Gastroesophageal sphincter (tissue), 3 donors: ENCODE measurements around the gene IL33.

Experiments
- POLR2A ChIP-seq, 2 donors: fragments of 450-650 bp; IDR thresholded peaks; one replicate each; pipeline ENCODE4 v1.6.1; 2017; ENCODE audit warnings: antibody characterized with exemption in 2 of 2, mild to moderate bottlenecking in 2 of 2, moderate library complexity in 1 of 2
- POLR2AphosphoS5 ChIP-seq: sonication (generic); formaldehyde crosslinking; IDR thresholded peaks from one replicate; pipeline ENCODE4 v1.6.1; 2017; ENCODE audit warnings: antibody characterized with exemption
- TF ChIP-seq, protein P1 (sequence below), 4 experiments: fragments of 200-600 bp in 2 of 4; fragments of 450-650 bp in 2 of 4; sonication (generic) in 1 of 4; IDR thresholded peaks; one replicate each; pipeline ENCODE4 v1.5.1; 2017 to 2019; ENCODE audit warnings: antibody characterized with exemption in 4 of 4, mild to moderate bottlenecking in 2 of 4, moderate library complexity in 2 of 4

DNA sequence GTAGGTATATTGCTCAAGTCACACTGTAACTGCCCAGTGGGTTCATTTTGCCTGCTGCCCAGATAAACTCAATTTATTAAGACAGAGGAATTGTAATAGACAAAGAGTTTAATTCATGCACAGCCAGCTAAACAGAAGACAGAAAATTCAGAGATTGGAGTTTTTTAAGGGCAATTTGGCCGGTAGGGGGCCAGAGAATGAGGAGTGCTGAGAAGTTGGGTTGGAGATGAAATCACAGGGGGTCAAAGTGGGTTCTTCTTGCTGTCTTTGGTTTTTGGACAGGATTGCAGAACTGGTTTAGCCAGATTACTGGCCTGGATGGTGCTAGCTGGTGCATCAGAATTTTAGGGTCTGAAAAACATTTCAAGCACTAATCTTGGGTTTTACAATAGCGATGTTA lies 20.7 kb upstream of the IL33 start:
- TF ChIP-seq, protein P1, sequence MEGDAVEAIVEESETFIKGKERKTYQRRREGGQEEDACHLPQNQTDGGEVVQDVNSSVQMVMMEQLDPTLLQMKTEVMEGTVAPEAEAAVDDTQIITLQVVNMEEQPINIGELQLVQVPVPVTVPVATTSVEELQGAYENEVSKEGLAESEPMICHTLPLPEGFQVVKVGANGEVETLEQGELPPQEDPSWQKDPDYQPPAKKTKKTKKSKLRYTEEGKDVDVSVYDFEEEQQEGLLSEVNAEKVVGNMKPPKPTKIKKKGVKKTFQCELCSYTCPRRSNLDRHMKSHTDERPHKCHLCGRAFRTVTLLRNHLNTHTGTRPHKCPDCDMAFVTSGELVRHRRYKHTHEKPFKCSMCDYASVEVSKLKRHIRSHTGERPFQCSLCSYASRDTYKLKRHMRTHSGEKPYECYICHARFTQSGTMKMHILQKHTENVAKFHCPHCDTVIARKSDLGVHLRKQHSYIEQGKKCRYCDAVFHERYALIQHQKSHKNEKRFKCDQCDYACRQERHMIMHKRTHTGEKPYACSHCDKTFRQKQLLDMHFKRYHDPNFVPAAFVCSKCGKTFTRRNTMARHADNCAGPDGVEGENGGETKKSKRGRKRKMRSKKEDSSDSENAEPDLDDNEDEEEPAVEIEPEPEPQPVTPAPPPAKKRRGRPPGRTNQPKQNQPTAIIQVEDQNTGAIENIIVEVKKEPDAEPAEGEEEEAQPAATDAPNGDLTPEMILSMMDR (IDR thresholded peaks at IDR 0.05), result no peak
- TF ChIP-seq POLR2A (IDR thresholded peaks at IDR 0.05), result no peak
- no peak for TF ChIP-seq POLR2AphosphoS5
